Right lobe of liver (tissue), 6 donors: ENCODE data around the gene KCNMA1. TPM values are rescaled to one million over a fixed set of nuclear protein-coding genes. Genes with fewer than 3 reads are reported as not detected.

Source experiments
- ATAC-seq, 4 donors: fragments of 200-7000 bp; cut with Tn5 transposase; one replicate each; pipeline ENCODE4 v1.9.1; 2020; ENCODE audit warnings: mild to moderate bottlenecking in 4 of 4, moderate library complexity in 4 of 4
- DNase-seq, 3 donors: peaks; one replicate each; pipeline ENCODE4 v3.0.0-alpha.2; 2020
- H3K27ac ChIP-seq, 3 donors: fragments of 200-600 bp; one replicate each; pipeline ENCODE4 v1.8.0; 2022
- H3K27me3 ChIP-seq, 2 donors: fragments of 200-600 bp; one replicate each; pipeline ENCODE4 v1.8.0; 2022
- H3K36me3 ChIP-seq, 4 donors: fragments of 200-600 bp; sonication (generic) in 1 of 4; one replicate each; pipeline versions ENCODE4 v1.5.1 to v1.8.0; 2017 to 2022; ENCODE audit warnings: control low read depth in 1 of 4
- H3K4me1 ChIP-seq, 4 donors: fragments of 200-600 bp; sonication (generic) in 1 of 4; one replicate each; pipeline versions ENCODE4 v1.5.1 to v1.8.0; 2017 to 2022; ENCODE audit warnings: control low read depth in 1 of 4
- H3K4me3 ChIP-seq, 3 donors: fragments of 200-600 bp; one replicate each; pipeline ENCODE4 v1.8.0; 2022
- H3K9me3 ChIP-seq, 4 donors: fragments of 200-600 bp; sonication (generic) in 1 of 4; one replicate each; pipeline versions ENCODE4 v1.5.1 to v1.8.0; 2017 to 2022; ENCODE audit warnings: control low read depth in 1 of 4
- POLR2A ChIP-seq: fragments of 450-650 bp; IDR thresholded peaks from one replicate; pipeline ENCODE4 v1.6.1; 2017; ENCODE audit warnings: antibody characterized with exemption, mild to moderate bottlenecking
- WGBS: methylation state at CpG from one replicate; pipeline ENCODE4 v1.1.6; 2018; ENCODE audit warnings: low coverage, low lambda C conversion rate; ENCODE audit not compliant: insufficient coverage; ENCODE audit errors: missing lambda C conversion rate; 5-methylcytosine and 5-hydroxymethylcytosine counted together
- intact Hi-C, 2 donors: fragments of 100-400 bp; cut with DNase I; formaldehyde crosslinking; loops; one replicate each; pipeline versions ENCODE4 v1.11.2 to v1.14.1; 2022
- total RNA-seq, 6 experiments: library from RNA; depleted of rRNA in 2 of 6; stranded (reverse); fragments of >200 nt in 2 of 6; fragmentation: NEBNext Ultra II Directional in 3 of 6; extraction: Animal tissue kit (Norgen Biotek cat#: 25700) in 3 of 6; gene quantifications; one replicate each; pipeline versions ENCODE4 v1.1.0 to v1.2.4, GENCODE V29; 2016 to 2023
- TF ChIP-seq, protein P1 (sequence below), 4 donors: fragments of 200-600 bp in 3 of 4; fragments of 450-650 bp in 1 of 4; IDR thresholded peaks; one replicate each; pipeline versions ENCODE4 v1.5.1 to v1.8.0; 2016 to 2022; ENCODE audit warnings: antibody characterized with exemption in 4 of 4, mild to moderate bottlenecking in 2 of 4
- donor health status: DM: no; HTN: yes; CAD: no.
- donor health status: DM: no; HTN: no; CAD: no.
- donor health status: DM: no; HTN: no; CAD: no.
- donor health status: DM: no; HTN: yes; CAD: no.
- donor health status: DM: no; HTN: yes; CAD: no.

Gene KCNMA1
- total RNA-seq, 6 experiments from 2014 or later: 5.7 to 48.0 (median 15.1) TPM

DNA sequence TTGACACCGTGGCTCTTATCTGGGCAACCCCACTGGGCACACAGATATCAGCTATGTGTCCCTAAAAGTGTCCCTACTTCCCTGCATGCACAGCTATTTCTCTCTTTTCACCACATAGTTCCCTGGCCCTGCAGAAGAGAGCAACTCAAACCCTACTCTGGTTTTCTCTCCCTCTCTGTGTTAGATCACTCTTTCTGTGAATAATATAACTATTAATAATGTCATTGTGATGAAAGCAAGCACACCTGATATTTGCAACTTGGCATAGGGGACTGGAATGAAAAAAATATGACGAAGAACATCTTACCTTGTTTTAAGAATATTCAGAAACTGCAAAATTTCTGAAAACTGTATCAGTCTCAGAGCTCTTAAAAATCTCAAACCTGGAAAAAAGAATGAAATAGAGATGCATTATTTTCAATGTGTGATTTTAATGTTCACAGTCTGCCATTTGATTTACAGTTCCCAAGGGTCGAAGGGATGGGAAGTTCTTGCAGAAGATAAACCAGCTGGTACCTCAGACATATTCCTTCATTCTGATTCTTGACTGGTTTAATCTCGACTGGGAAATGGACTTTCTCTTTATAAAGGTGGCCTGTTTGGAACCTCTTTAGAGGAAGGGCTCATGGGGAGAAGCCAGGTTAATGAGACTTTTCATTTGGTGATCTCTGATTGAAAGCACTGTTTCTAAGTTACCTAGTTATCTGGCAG lies 516.8 kb downstream of the KCNMA1 start:
- Histone ChIP-seq H3K4me3 (no peak overlapping the region), H3K9me3 (no peaks in the 10 kb centered on the region), H3K27ac (no peak overlapping the region), H3K36me3 (no peaks in the 10 kb centered on the region), H3K4me1 (no peaks in the 10 kb centered on the region), H3K27me3 (no peaks in the 10 kb centered on the region)
- WGBS: 60% methylated on average over 4 of the region's 4 CpGs
- intact Hi-C loops: no loop called here
- TF ChIP-seq, protein P1, sequence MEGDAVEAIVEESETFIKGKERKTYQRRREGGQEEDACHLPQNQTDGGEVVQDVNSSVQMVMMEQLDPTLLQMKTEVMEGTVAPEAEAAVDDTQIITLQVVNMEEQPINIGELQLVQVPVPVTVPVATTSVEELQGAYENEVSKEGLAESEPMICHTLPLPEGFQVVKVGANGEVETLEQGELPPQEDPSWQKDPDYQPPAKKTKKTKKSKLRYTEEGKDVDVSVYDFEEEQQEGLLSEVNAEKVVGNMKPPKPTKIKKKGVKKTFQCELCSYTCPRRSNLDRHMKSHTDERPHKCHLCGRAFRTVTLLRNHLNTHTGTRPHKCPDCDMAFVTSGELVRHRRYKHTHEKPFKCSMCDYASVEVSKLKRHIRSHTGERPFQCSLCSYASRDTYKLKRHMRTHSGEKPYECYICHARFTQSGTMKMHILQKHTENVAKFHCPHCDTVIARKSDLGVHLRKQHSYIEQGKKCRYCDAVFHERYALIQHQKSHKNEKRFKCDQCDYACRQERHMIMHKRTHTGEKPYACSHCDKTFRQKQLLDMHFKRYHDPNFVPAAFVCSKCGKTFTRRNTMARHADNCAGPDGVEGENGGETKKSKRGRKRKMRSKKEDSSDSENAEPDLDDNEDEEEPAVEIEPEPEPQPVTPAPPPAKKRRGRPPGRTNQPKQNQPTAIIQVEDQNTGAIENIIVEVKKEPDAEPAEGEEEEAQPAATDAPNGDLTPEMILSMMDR (IDR thresholded peaks at IDR 0.05): no peak
- no peak for TF ChIP-seq POLR2A
- DNase-seq: no peak
- ATAC-seq: no peak

DNA sequence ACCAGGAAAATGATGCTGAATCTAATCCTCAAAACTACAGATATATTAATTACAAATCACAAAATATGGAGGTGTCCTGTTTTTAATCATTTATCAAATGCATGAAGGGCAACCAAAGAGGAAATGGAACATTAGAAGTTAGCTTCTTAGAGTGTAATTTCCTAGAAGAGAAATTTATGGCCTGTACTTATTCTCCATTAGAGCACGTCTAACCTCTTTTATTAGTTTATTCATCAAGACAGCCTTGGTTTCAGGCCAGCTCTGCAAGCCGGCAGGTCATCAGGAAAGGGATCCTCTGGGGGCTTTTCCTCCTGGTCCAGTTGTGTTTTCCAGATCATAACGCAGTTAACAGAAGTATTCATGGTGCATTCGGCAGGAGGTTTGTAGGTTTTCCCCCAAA lies 517.6 kb downstream of the KCNMA1 start:
- intact Hi-C loops: no loop called here
- 63% methylated on average over 3 of the region's 4 CpGs for WGBS
- no peaks in the 10 kb centered on the region for H3K9me3 ChIP-seq
- no peak for ATAC-seq
- no peaks in the 10 kb centered on the region for H3K36me3 ChIP-seq
- no peak overlapping the region for H3K4me3 ChIP-seq
- H3K27ac ChIP-seq: no peak overlapping the region
- H3K27me3 ChIP-seq: no peaks in the 10 kb centered on the region
- DNase-seq: no peak
- no peak for TF ChIP-seq POLR2A
- TF ChIP-seq, protein P1 (IDR thresholded peaks at IDR 0.05): no peak
- no peaks in the 10 kb centered on the region for H3K4me1 ChIP-seq

DNA sequence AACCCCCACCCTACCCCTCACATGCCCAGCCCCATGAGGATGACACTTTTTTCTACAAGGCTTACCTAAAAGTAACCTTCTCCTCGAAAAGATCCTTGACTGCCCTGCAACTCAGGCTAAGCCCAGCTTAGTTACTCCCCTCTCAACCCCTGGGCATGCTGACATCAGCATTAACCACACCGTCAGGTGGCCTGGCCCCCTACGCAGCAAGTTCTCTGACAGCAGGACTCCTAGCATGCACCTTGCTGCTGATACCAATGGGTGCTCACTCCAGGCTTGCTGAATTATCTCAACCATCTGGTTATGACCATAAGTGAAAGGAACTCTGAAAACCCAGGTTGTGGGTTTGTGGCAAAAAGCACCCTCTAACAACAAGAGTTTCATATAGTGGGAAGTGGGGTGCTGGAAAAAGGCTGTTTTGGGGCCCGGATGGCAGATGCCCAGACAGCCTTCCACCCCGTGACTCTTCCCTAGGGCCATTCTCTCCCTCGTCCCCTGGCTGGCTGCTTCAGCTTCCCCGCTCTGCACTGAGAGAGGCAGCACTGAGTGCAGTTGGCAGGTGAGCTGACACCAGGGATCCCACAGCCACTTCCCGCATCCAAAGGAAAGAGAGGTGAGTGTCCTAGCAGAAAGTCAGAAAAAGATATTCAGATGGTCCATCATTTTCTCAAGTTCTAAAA lies 518.9 kb downstream of the KCNMA1 start:
- ATAC-seq: no peak
- no peak for DNase-seq
- 80% methylated on average over 6 of the region's 8 CpGs for WGBS
- no peak for TF ChIP-seq POLR2A
- TF ChIP-seq, protein P1 (IDR thresholded peaks at IDR 0.05): no peak
- H3K27ac ChIP-seq: no peak overlapping the region
- intact Hi-C loops: no loop called here
- H3K4me1 ChIP-seq: no peaks in the 10 kb centered on the region
- no peaks in the 10 kb centered on the region for H3K36me3 ChIP-seq
- H3K27me3 ChIP-seq: no peaks in the 10 kb centered on the region
- no peak overlapping the region for H3K4me3 ChIP-seq
- no peaks in the 10 kb centered on the region for H3K9me3 ChIP-seq

DNA sequence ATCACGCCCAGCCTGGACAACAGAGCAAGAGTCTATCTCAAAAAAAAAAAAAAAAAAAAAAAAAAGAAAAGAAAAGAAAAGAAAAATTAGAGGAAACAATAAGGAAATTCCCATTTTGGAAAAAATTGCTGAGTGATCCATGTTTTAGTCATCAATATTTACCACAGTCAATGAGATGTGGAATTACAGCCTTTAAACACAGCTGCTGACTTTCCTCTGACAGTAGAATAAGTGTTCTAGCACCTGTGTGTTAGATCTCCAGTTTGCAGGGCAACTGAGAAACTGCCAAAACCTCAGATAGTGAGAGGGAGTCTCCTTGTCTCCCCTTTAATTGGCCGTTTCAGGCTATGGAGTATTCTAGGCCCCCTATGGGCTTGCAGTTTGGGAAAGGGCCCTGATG lies 520.1 kb downstream of the KCNMA1 start:
- DNase-seq (no peak), ATAC-seq (no peak)
- no peak overlapping the region for H3K4me3 ChIP-seq
- intact Hi-C loops: no loop called here
- H3K36me3 ChIP-seq: no peaks in the 10 kb centered on the region
- no peaks in the 10 kb centered on the region for H3K4me1 ChIP-seq
- H3K9me3 ChIP-seq: no peaks in the 10 kb centered on the region
- no peak for TF ChIP-seq POLR2A
- TF ChIP-seq, protein P1 (IDR thresholded peaks at IDR 0.05): no peak
- H3K27ac ChIP-seq: no peak overlapping the region
- 80% methylated on average over 1 of the region's 2 CpGs for WGBS
- no peaks in the 10 kb centered on the region for H3K27me3 ChIP-seq
